ENCODE results near the gene ATP13A4. TPM values are rescaled to one million over a fixed set of nuclear protein-coding genes. Genes with fewer than 3 reads are reported as not detected.

ATP13A4 gene
- total and polyA plus RNA-seq, 2 of the 4 experiments (the other 2 are of a cell fraction): under 0.01 TPM; not detected in 1

- Histone ChIP-seq H4K8ac (ENCODE audit: low read depth in 2 of 2, low read length in 2 of 2) (no peak overlapping the region), H3K9ac (ENCODE audit: low read depth, low read length) (no peak overlapping the region), H2BK5ac (ENCODE audit: low read depth, low read length, poor library complexity, severe bottlenecking) (no peak overlapping the region), H2BK15ac (ENCODE audit: low read depth, low read length) (no peak overlapping the region), H3K4me2 (ENCODE audit: low read depth, low read length) (no peak overlapping the region), H4K20me1 (ENCODE audit: insufficient read depth, low read length) (no peaks in the 10 kb centered on the region), H3K27me3 (ENCODE audit: control insufficient read depth, insufficient read depth, low read length) (no peaks in the 10 kb centered on the region), H3K27ac (ENCODE audit: insufficient read depth, low read length) (no peak overlapping the region), H3K18ac (ENCODE audit: low read depth, low read length) (no peak overlapping the region), H3K4me1 (ENCODE audit: control insufficient read depth, insufficient read depth, low read length) (no peaks in the 10 kb centered on the region), H3K4me3 (ENCODE audit: insufficient read depth, low read depth, low read length) (no peak overlapping the region), H3K23ac (ENCODE audit: low read depth, low read length) (no peak overlapping the region), H2BK120ac (ENCODE audit: low read depth, low read length) (no peak overlapping the region), H3K14ac (replicated peaks; ENCODE audit: low read depth, low read length) (no peak overlapping the region), H3K56ac (ENCODE audit: extremely low read depth, insufficient read depth, low read length) (no peak overlapping the region), H4K5ac (ENCODE audit: low read depth, low read length) (no peak overlapping the region), H2AK5ac (ENCODE audit: low read depth, low read length) (no peak overlapping the region), H4K91ac (ENCODE audit: insufficient read depth, low read depth, low read length) (no peak overlapping the region), H3K36me3 (ENCODE audit: control insufficient read depth, insufficient read depth, low read length) (no peaks in the 10 kb centered on the region), H2AFZ (replicated peaks; ENCODE audit: low read length, poor library complexity) (no peak overlapping the region), H2BK20ac (ENCODE audit: low read depth, low read length) (no peak overlapping the region), H3K79me1 (ENCODE audit: low read depth in 1 of 2, low read length in 2 of 2) (no peaks in the 10 kb centered on the region), H3K9me3 (ENCODE audit: control insufficient read depth, insufficient read depth, low read length) (peaks cover 14% of the 10 kb centered on the region), H3K9me1 (ENCODE audit: insufficient read depth, low read length) (no peaks in the 10 kb centered on the region), H2AK9ac (replicated peaks; ENCODE audit: low read depth, low read length, poor library complexity) (no peak overlapping the region), H3K4ac (ENCODE audit: low read depth, low read length) (no peak overlapping the region)
- no peak for ATAC-seq (ENCODE audit: low read depth)
- dilution Hi-C loops (cut with HindIII; ENCODE audit: low sequenced_read_pairs, unreplicated experiment): no loop called here
- BruUV-seq (replicated peaks): no TSS peak
- in situ Hi-C loops (cut with MboI; ENCODE audit: low sequenced_read_pairs): no loop called here
- intact Hi-C loops (cut with micrococcal nuclease): no loop called here
- CTCF ChIA-PET: no interaction called here
- TF ChIP-seq FOS (IDR thresholded peaks at IDR 0.05; ENCODE audit: low read depth, low read length) (no peak), POLR2A (IDR thresholded peaks at IDR 0.05; ENCODE audit: low read depth, low read length) (no peak), USF2 (IDR thresholded peaks at IDR 0.05; ENCODE audit: low read depth, low read length) (no peak), BHLHE40 (IDR thresholded peaks at IDR 0.05; ENCODE audit: low read depth, low read length) (no peak), CEBPB (IDR thresholded peaks at IDR 0.05; ENCODE audit: low read depth, low read length) (no peak), MAFK (IDR thresholded peaks at IDR 0.05; ENCODE audit: low read depth, low read length) (no peak), SMC3 (IDR thresholded peaks at IDR 0.05; ENCODE audit: low read depth, low read length) (no peak), RFX5 (IDR thresholded peaks at IDR 0.05; ENCODE audit: low read depth, low read length) (no peak)
- TF ChIP-seq, protein P1, sequence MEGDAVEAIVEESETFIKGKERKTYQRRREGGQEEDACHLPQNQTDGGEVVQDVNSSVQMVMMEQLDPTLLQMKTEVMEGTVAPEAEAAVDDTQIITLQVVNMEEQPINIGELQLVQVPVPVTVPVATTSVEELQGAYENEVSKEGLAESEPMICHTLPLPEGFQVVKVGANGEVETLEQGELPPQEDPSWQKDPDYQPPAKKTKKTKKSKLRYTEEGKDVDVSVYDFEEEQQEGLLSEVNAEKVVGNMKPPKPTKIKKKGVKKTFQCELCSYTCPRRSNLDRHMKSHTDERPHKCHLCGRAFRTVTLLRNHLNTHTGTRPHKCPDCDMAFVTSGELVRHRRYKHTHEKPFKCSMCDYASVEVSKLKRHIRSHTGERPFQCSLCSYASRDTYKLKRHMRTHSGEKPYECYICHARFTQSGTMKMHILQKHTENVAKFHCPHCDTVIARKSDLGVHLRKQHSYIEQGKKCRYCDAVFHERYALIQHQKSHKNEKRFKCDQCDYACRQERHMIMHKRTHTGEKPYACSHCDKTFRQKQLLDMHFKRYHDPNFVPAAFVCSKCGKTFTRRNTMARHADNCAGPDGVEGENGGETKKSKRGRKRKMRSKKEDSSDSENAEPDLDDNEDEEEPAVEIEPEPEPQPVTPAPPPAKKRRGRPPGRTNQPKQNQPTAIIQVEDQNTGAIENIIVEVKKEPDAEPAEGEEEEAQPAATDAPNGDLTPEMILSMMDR (conservative IDR thresholded peaks at IDR 0.05; ENCODE audit: low read depth, low read length): no peak
- POLR2A ChIA-PET (ENCODE audit: unreplicated experiment): no interaction called here
- WGBS, 2 experiments (ENCODE audit: extremely low coverage in 2 of 2, insufficient read length in 1 of 2): no CpG with 5 or more reads among the region's 2 CpGs
- no peak for DNase-seq
Measured at GRCh38 chr3:193403307-193403706, 151.4 kb downstream of the ATP13A4 start.

Data from IMR-90 (cell line).